ENCODE measurements around the gene SPDYE4. TPM values are rescaled to one million over a fixed set of nuclear protein-coding genes. Genes with fewer than 3 reads are reported as not detected.

SPDYE4 gene
- total and polyA plus RNA-seq, 2 donors (not counting 1 experiment from before 2014, with no cell fraction given): not detected

DNA sequence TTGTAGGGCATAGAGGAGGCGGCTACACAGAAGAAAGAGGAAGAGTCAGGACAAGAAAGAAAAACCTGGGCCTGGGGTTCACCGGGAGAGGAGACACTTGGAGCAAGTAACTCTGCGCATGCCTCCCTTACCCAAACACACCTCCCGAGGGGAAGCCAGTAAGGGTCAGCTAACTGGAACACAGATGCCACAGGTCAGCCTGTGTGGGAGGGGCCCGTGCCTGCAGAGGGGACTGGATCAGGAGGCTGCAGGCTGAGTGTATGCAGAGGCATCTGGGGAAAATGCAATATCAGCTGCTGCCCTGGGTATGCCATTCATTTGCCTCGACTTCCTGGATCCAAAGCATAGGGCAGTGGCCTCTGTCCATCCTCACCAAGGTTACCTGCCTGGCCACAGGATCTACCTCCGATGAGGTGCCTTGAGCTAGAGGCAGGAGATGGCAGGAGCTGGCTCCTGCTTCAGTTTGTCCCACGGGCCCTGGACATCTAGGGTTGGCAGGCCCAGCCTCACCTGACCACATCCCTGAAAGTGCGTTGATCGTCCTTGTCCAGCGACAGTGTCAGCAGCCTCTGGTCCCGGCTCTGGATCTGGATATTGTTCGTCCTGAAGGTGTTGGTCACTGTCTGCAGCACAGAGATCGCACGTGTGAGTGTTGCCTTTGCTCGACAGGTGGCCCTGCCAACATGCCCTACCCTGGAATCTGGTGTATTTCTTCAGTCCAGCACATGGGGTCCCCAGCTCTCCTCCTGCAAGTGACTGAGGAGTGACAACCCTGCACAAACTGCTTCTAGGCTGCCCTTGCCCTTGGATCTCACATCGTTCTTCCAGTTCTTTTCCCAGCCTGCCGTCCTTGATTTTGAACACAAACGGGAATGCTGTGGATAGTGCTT is 45.4 kb upstream of the SPDYE4 start:
- H2AFZ ChIP-seq (ENCODE audit: insufficient read depth, low read depth, low read length, poor library complexity, severe bottlenecking): no peak overlapping the region
- no peak overlapping the region for H3K4me2 ChIP-seq (replicated peaks; ENCODE audit: low read depth, low read length, poor library complexity, severe bottlenecking)
- H3K36me3 ChIP-seq (replicated peaks in 1 of 2; ENCODE audit: control extremely low read depth in 1 of 2, control insufficient read depth in 1 of 2, extremely low read depth in 1 of 2, insufficient read depth in 2 of 2, low read length in 1 of 2): no peaks in the 10 kb centered on the region
- no peak for TF ChIP-seq EZH2 (IDR thresholded peaks at IDR 0.05; ENCODE audit: borderline replicate concordance, insufficient read depth, low read depth, low read length, poor library complexity, severe bottlenecking)
- ATAC-seq (ENCODE audit: low read depth) (no peak), DNase-seq (no peak)
- ChIA-PET POLR2A (interaction anchor here (1.0 kb wide), 1 partner anchor 10 kb away, joined by 3 read pairs; no protein-coding TSS in a partner anchor), CTCF (interaction anchor here (1.2 to 5.3 kb wide), 6 partner anchors 18 to 195 kb away, joined by 3 to 41 read pairs (median 14); no protein-coding TSS in a partner anchor)
- Mint-ChIP-seq H3K4me1 (peaks cover 49% of the 10 kb centered on the region), H3K4me3 (no peak overlapping the region), H3K27me3 (no peaks in the 10 kb centered on the region), H3K27ac (peak overlapping the region; percentile 46), H3K9me3 (ENCODE audit: insufficient read depth) (peaks cover 7% of the 10 kb centered on the region)
- H3K4me3 ChIP-seq (ENCODE audit: control extremely low read depth in 1 of 5, extremely low read depth in 1 of 5, insufficient read depth in 1 of 5, low read depth in 2 of 5, low read length in 4 of 5): no peak overlapping the region
- no peaks in the 10 kb centered on the region for H3K27me3 ChIP-seq (replicated peaks in 1 of 4; ENCODE audit: control extremely low read depth in 1 of 4, control insufficient read depth in 3 of 4, insufficient read depth in 4 of 4, low read length in 3 of 4)
- H3K4me1 ChIP-seq (ENCODE audit: control insufficient read depth in 2 of 2, insufficient read depth in 2 of 2, low read length in 2 of 2): peaks cover 36 to 45% of the 10 kb centered on the region in 2 donors
- intact Hi-C loops (cut with micrococcal nuclease): loop anchor here (1.0 kb wide), 1 partner anchor 92 kb away; no protein-coding TSS in a partner anchor
- H3K79me2 ChIP-seq (ENCODE audit: control insufficient read depth, insufficient read depth, low read length): no peaks in the 10 kb centered on the region
- H3K9ac ChIP-seq (ENCODE audit: low read length): no peak overlapping the region
- H4K20me1 ChIP-seq (ENCODE audit: control insufficient read depth, insufficient read depth, low read length, poor library complexity, severe bottlenecking): no peaks in the 10 kb centered on the region
- WGBS (ENCODE audit: insufficient coverage): 95% methylated on average over 14 of the region's 19 CpGs
- H3K27ac ChIP-seq (ENCODE audit: low read length in 2 of 2): no peak overlapping the region
- H3K9me3 ChIP-seq (ENCODE audit: control extremely low read depth in 1 of 3, control insufficient read depth in 2 of 3, insufficient read depth in 1 of 3, low read length in 2 of 3): peaks cover 0 to 10% (median 0%) of the 10 kb centered on the region in 3 donors

DNA sequence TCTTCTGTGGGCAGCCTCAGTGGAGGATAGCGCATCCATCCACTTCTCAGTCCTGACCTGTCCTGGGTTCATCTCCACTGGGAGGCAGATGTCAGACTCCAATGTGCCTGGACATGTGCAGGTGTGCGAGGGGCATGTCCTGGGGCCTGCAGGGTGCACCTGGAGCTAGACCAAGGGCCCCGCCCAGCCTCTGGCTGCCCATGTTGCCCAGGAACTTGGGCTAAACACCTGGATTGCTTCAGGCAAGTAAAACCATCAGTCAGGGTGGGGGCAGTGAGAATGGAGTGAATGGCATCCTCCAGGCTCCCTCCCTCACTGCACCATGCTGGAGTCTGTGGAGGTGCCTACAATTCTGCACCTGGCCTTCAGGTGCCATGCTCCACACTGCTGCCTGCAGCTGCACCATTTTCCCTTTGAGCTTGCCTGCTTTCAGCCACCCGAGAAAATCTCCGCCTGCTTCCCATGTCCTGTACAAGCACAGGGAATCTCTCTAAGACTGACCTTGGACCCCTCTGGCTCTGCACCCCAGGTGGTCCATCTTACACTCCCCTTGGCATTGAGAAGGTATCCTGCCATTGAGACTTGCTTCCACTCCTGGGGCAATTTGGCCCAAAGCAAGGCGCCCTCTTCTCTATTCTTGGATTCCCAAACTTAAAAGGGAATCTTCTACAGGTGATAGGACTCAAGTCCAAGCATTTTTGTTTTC is 42.9 kb upstream of the SPDYE4 start:
- intact Hi-C loops (cut with micrococcal nuclease): no loop called here
- Histone ChIP-seq H3K27ac (ENCODE audit: low read length in 2 of 2) (no peak overlapping the region), H3K9ac (ENCODE audit: low read length) (no peak overlapping the region), H3K36me3 (replicated peaks in 1 of 2; ENCODE audit: control extremely low read depth in 1 of 2, control insufficient read depth in 1 of 2, extremely low read depth in 1 of 2, insufficient read depth in 2 of 2, low read length in 1 of 2) (no peaks in the 10 kb centered on the region), H3K9me3 (ENCODE audit: control extremely low read depth in 1 of 3, control insufficient read depth in 2 of 3, insufficient read depth in 1 of 3, low read length in 2 of 3) (no peaks in the 10 kb centered on the region), H3K4me3 (ENCODE audit: control extremely low read depth in 1 of 5, extremely low read depth in 1 of 5, insufficient read depth in 1 of 5, low read depth in 2 of 5, low read length in 4 of 5) (no peak overlapping the region), H3K4me1 (ENCODE audit: control insufficient read depth in 2 of 2, insufficient read depth in 2 of 2, low read length in 2 of 2) (peaks cover 16 to 23% of the 10 kb centered on the region in 2 donors), H3K4me2 (replicated peaks; ENCODE audit: low read depth, low read length, poor library complexity, severe bottlenecking) (no peak overlapping the region), H4K20me1 (ENCODE audit: control insufficient read depth, insufficient read depth, low read length, poor library complexity, severe bottlenecking) (no peaks in the 10 kb centered on the region), H3K79me2 (ENCODE audit: control insufficient read depth, insufficient read depth, low read length) (no peaks in the 10 kb centered on the region), H2AFZ (ENCODE audit: insufficient read depth, low read depth, low read length, poor library complexity, severe bottlenecking) (no peak overlapping the region), H3K27me3 (replicated peaks in 1 of 4; ENCODE audit: control extremely low read depth in 1 of 4, control insufficient read depth in 3 of 4, insufficient read depth in 4 of 4, low read length in 3 of 4) (no peaks in the 10 kb centered on the region)
- 95% methylated on average over 5 of the region's 6 CpGs for WGBS (ENCODE audit: insufficient coverage)
- H3K4me1 Mint-ChIP-seq: peaks cover 27% of the 10 kb centered on the region
- CTCF ChIA-PET: interaction anchor here (1.2 to 5.1 kb wide), 2 partner anchors 93 to 197 kb away, joined by 7 to 56 read pairs; no protein-coding TSS in a partner anchor
- ATAC-seq (ENCODE audit: low read depth): no peak
- no peak overlapping the region for H3K4me3 Mint-ChIP-seq
- no peak overlapping the region for H3K27ac Mint-ChIP-seq
- POLR2A ChIA-PET: no interaction called here
- DNase-seq: no peak
- no peaks in the 10 kb centered on the region for H3K27me3 Mint-ChIP-seq
- H3K9me3 Mint-ChIP-seq (ENCODE audit: insufficient read depth): no peaks in the 10 kb centered on the region
- TF ChIP-seq EZH2 (IDR thresholded peaks at IDR 0.05; ENCODE audit: borderline replicate concordance, insufficient read depth, low read depth, low read length, poor library complexity, severe bottlenecking): no peak
- TF ChIP-seq, protein P1, sequence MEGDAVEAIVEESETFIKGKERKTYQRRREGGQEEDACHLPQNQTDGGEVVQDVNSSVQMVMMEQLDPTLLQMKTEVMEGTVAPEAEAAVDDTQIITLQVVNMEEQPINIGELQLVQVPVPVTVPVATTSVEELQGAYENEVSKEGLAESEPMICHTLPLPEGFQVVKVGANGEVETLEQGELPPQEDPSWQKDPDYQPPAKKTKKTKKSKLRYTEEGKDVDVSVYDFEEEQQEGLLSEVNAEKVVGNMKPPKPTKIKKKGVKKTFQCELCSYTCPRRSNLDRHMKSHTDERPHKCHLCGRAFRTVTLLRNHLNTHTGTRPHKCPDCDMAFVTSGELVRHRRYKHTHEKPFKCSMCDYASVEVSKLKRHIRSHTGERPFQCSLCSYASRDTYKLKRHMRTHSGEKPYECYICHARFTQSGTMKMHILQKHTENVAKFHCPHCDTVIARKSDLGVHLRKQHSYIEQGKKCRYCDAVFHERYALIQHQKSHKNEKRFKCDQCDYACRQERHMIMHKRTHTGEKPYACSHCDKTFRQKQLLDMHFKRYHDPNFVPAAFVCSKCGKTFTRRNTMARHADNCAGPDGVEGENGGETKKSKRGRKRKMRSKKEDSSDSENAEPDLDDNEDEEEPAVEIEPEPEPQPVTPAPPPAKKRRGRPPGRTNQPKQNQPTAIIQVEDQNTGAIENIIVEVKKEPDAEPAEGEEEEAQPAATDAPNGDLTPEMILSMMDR (IDR thresholded peaks at IDR 0.05): no peak
